Jurkat, Clone E6-1 (cell line): ENCODE results near the gene SSUH2. TPM values are rescaled to one million over a fixed set of nuclear protein-coding genes. Genes with fewer than 3 reads are reported as not detected.
"Not testable (repeated sequence)": the region's sequence is repeated elsewhere in the genome, so short reads cannot be mapped to it uniquely, and the experiment has no call there.

ENCODE experiments used
- DNase-seq: peaks from one replicate; pipeline ENCODE4 v3.0.0-alpha.2; 2011; ENCODE audit warnings: low read depth, low spot score
- H3K4me3 ChIP-seq: 2 replicates; pipeline ENCODE4 v1.5.1; 2011; ENCODE audit warnings: mild to moderate bottlenecking, low read length, control low read depth, moderate library complexity
- polyA plus RNA-seq: library from polyadenylated mRNA; unstranded; fragments of >200 nt; gene quantifications from one replicate; pipeline ENCODE4 v1.2.1, GENCODE V29; 2012; ENCODE audit warnings: missing spikeins; ENCODE audit not compliant: insufficient read length, insufficient read depth

Gene SSUH2
- not detected for polyA plus RNA-seq

- DNase-seq, result no peak
- H3K4me3 ChIP-seq, result no peak within 1 kb of the TSS
Measured at GRCh38 chr3:8644748-8645390, at the start of gene SSUH2. SSUH2 (minus strand) TSS chr3:8644798; CDS start chr3:8644758, 40 bp downstream.

- not testable (repeated sequence) for DNase-seq
Measured at GRCh38 chr3:8691295-8691694, 46.7 kb upstream of the SSUH2 start.

GRCh38 chr3:8684992-8685391 lies 40.4 kb upstream of the SSUH2 start:
- not testable (repeated sequence) for DNase-seq, H3K4me3 ChIP-seq

More at GRCh38 chr3:8691295-8691694, 46.7 kb upstream of the SSUH2 start:
- H3K4me3 ChIP-seq, result not testable (repeated sequence)

GRCh38 chr3:8682850-8683574 lies 38.4 kb upstream of the SSUH2 start:
- DNase-seq, H3K4me3 ChIP-seq: not testable (repeated sequence)

- not testable (repeated sequence) for H3K4me3 ChIP-seq, DNase-seq
Measured at GRCh38 chr3:8681881-8682538, 37.4 kb upstream of the SSUH2 start.

- no peak for DNase-seq
- H3K4me3 ChIP-seq, result no peak overlapping the region
Measured at GRCh38 chr3:8681349-8681748, 36.8 kb upstream of the SSUH2 start.

- H3K4me3 ChIP-seq, result not testable (repeated sequence)
Measured at GRCh38 chr3:8679817-8680553, 35.4 kb upstream of the SSUH2 start.

GRCh38 chr3:8678751-8679150 lies 34.2 kb upstream of the SSUH2 start:
- no peak overlapping the region for H3K4me3 ChIP-seq
- DNase-seq, result no peak

More at GRCh38 chr3:8679817-8680553, 35.4 kb upstream of the SSUH2 start:
- DNase-seq, result not testable (repeated sequence)

GRCh38 chr3:8677258-8677657 lies 32.7 kb upstream of the SSUH2 start:
- H3K4me3 ChIP-seq, DNase-seq: not testable (repeated sequence)

GRCh38 chr3:8675591-8675990 lies 31.0 kb upstream of the SSUH2 start:
- H3K4me3 ChIP-seq, DNase-seq: not testable (repeated sequence)

GRCh38 chr3:8673083-8673737 lies 28.6 kb upstream of the SSUH2 start:
- DNase-seq, result no peak
- no peak overlapping the region for H3K4me3 ChIP-seq

- no peak for DNase-seq
Measured at GRCh38 chr3:8669019-8669418, 24.4 kb upstream of the SSUH2 start.

GRCh38 chr3:8668216-8668615 lies 23.6 kb upstream of the SSUH2 start:
- DNase-seq, result no peak
- no peak overlapping the region for H3K4me3 ChIP-seq

More at GRCh38 chr3:8669019-8669418, 24.4 kb upstream of the SSUH2 start:
- no peak overlapping the region for H3K4me3 ChIP-seq

GRCh38 chr3:8667463-8668091 lies 23.0 kb upstream of the SSUH2 start:
- H3K4me3 ChIP-seq, result no peak overlapping the region
- DNase-seq, result no peak

GRCh38 chr3:8665407-8665896 lies 20.9 kb upstream of the SSUH2 start:
- no peak overlapping the region for H3K4me3 ChIP-seq
- DNase-seq, result no peak

GRCh38 chr3:8663177-8664061 lies 18.8 kb upstream of the SSUH2 start:
- H3K4me3 ChIP-seq, result no peak overlapping the region
- DNase-seq, result peak; percentile 32

GRCh38 chr3:8662594-8662993 lies 18.0 kb upstream of the SSUH2 start:
- no peak for DNase-seq
- no peak overlapping the region for H3K4me3 ChIP-seq
